HepG2 (cell line): ENCODE results near the gene EIF5A. TPM values are rescaled to one million over a fixed set of nuclear protein-coding genes. Genes with fewer than 3 reads are reported as not detected.
A peak's percentile ranks its signal among the peaks of the same experiment; 100 is the strongest.

Experiments
- AGO2 ChIP-seq: fragments of 200-400 bp; formaldehyde crosslinking; optimal IDR thresholded peaks from 2 replicates; pipeline ENCODE3; 2017; ENCODE audit warnings: mild to moderate bottlenecking, low read depth, low read length, moderate library complexity
- CHD2 ChIP-seq: IDR thresholded peaks from 2 replicates; pipeline ENCODE4 v1.6.1; 2011; ENCODE audit warnings: low read depth, low read length, improper control_type of control experiment
- DNMT1 ChIP-seq: sonication (generic); formaldehyde crosslinking; IDR thresholded peaks from 2 replicates; pipeline ENCODE4 v1.5.1; 2020; ENCODE audit warnings: mild to moderate bottlenecking, missing genetic modification reagents
- DZIP1 ChIP-seq: sonication (generic); formaldehyde crosslinking; IDR thresholded peaks from 2 replicates; pipeline ENCODE4 v1.5.0; 2020; ENCODE audit warnings: mild to moderate bottlenecking, missing genetic modification reagents
- EED ChIP-seq: sonication (generic); formaldehyde crosslinking; IDR thresholded peaks from 2 replicates; pipeline ENCODE4 v1.5.0; 2020; ENCODE audit warnings: mild to moderate bottlenecking, missing genetic modification reagents
- IRX3 ChIP-seq: sonication (generic); formaldehyde crosslinking; IDR thresholded peaks from 2 replicates; pipeline ENCODE4 v1.8.1; 2023; ENCODE audit warnings: mild to moderate bottlenecking, low read depth, missing genetic modification reagents, borderline replicate concordance
- JUNB ChIP-seq: sonication (generic); formaldehyde crosslinking; IDR thresholded peaks from 2 replicates; pipeline ENCODE4 v1.8.0; 2022; ENCODE audit warnings: missing genetic modification reagents, mild to moderate bottlenecking, borderline replicate concordance
- KDM3A ChIP-seq: IDR thresholded peaks from 2 replicates; pipeline ENCODE4 v1.6.1; 2018; ENCODE audit warnings: low read depth, missing compliant biosample characterization
- KMT2B ChIP-seq: IDR thresholded peaks from 2 replicates; pipeline ENCODE4 v1.6.1; 2016; ENCODE audit warnings: missing genetic modification reagents, missing compliant biosample characterization
- MED8 ChIP-seq: sonication (generic); formaldehyde crosslinking; IDR thresholded peaks from 2 replicates; pipeline ENCODE4 v1.8.1; 2023; ENCODE audit warnings: mild to moderate bottlenecking, missing genetic modification reagents; ENCODE audit not compliant: insufficient replicate concordance
- NFATC3 ChIP-seq: sonication (generic); formaldehyde crosslinking; IDR thresholded peaks from 2 replicates; pipeline ENCODE4 v1.5.1; 2020; ENCODE audit warnings: mild to moderate bottlenecking, missing genetic modification reagents
- PLSCR1 ChIP-seq: sonication (generic); formaldehyde crosslinking; IDR thresholded peaks from 2 replicates; pipeline ENCODE4 v1.5.0; 2020; ENCODE audit warnings: missing genetic modification reagents, mild to moderate bottlenecking, borderline replicate concordance
- RXRB ChIP-seq: IDR thresholded peaks from 2 replicates; pipeline ENCODE4 v1.6.1; 2016; ENCODE audit warnings: borderline replicate concordance, missing genetic modification reagents, missing compliant biosample characterization
- SNAPC2 ChIP-seq: sonication (generic); formaldehyde crosslinking; IDR thresholded peaks from 2 replicates; pipeline ENCODE4 v1.8.1; 2022; ENCODE audit warnings: mild to moderate bottlenecking, missing genetic modification reagents
- SRSF1 ChIP-seq: fragments of 200-400 bp; formaldehyde crosslinking; optimal IDR thresholded peaks from 2 replicates; pipeline ENCODE3; 2017; ENCODE audit warnings: mild to moderate bottlenecking, low read depth, low read length, moderate library complexity
- TCF7 ChIP-seq: sonication (generic); IDR thresholded peaks from 2 replicates; pipeline ENCODE4 v1.6.1; 2016; ENCODE audit warnings: antibody characterized with exemption, low read depth
- ZBTB7B ChIP-seq: sonication (generic); formaldehyde crosslinking; IDR thresholded peaks from 2 replicates; pipeline ENCODE4 v1.4.0; 2020; ENCODE audit warnings: missing genetic modification reagents
- ZFP1 ChIP-seq: IDR thresholded peaks from 2 replicates; pipeline ENCODE4 v1.6.1; 2016
- ZKSCAN1 ChIP-seq: fragments of 150-350 bp; IDR thresholded peaks from 2 replicates; pipeline ENCODE4 v1.6.1; 2014; ENCODE audit warnings: low read length
- ZNF17 ChIP-seq: sonication (generic); formaldehyde crosslinking; IDR thresholded peaks from 2 replicates; pipeline ENCODE4 v1.5.0; 2020; ENCODE audit warnings: mild to moderate bottlenecking, missing genetic modification reagents
- ZNF292 ChIP-seq: sonication (generic); formaldehyde crosslinking; IDR thresholded peaks from 2 replicates; pipeline ENCODE4 v1.8.1; 2022; ENCODE audit warnings: mild to moderate bottlenecking, low read depth, missing genetic modification reagents, borderline replicate concordance
- ZNF33B ChIP-seq: sonication (generic); formaldehyde crosslinking; IDR thresholded peaks from 2 replicates; pipeline ENCODE4 v1.5.1; 2020; ENCODE audit warnings: mild to moderate bottlenecking, missing genetic modification reagents
- ZNF383 ChIP-seq: sonication (generic); formaldehyde crosslinking; IDR thresholded peaks from 2 replicates; pipeline ENCODE4 v1.4.0; 2020; ENCODE audit warnings: missing genetic modification reagents, mild to moderate bottlenecking, borderline replicate concordance
- ZNF451 ChIP-seq: sonication (generic); formaldehyde crosslinking; IDR thresholded peaks from 2 replicates; pipeline ENCODE4 v1.5.0; 2020; ENCODE audit warnings: mild to moderate bottlenecking, missing genetic modification reagents
- ZNF563 ChIP-seq: sonication (generic); formaldehyde crosslinking; IDR thresholded peaks from 2 replicates; pipeline ENCODE4 v1.8.0; 2022; ENCODE audit warnings: mild to moderate bottlenecking, moderate library complexity, missing genetic modification reagents
- ZNF660 ChIP-seq: sonication (generic); formaldehyde crosslinking; IDR thresholded peaks from 2 replicates; pipeline ENCODE4 v1.5.1; 2020; ENCODE audit warnings: mild to moderate bottlenecking, low read depth, missing genetic modification reagents, borderline replicate concordance
- ZSCAN30 ChIP-seq: sonication (generic); formaldehyde crosslinking; IDR thresholded peaks from 2 replicates; pipeline ENCODE4 v1.5.0; 2020; ENCODE audit warnings: mild to moderate bottlenecking, missing genetic modification reagents
- ZUFSP ChIP-seq: sonication (generic); formaldehyde crosslinking; IDR thresholded peaks from 2 replicates; pipeline ENCODE4 v1.9.0; 2021; ENCODE audit warnings: missing genetic modification reagents, mild to moderate bottlenecking, borderline replicate concordance
- polyA plus RNA-seq, 8 experiments: library from polyadenylated mRNA; depleted of rRNA in 3 of 8; stranded (reverse) in 7 of 8; unstranded in 1 of 8; fragments of >200 nt; fragmentation: Illumina TruSeq in 4 of 8; extraction: Trizol in 4 of 8; gene quantifications; 2 replicates each; pipeline versions ENCODE4 v1.2.1 to v1.2.3, GENCODE V29; 2011 to 2016; ENCODE audit warnings: low read depth in 4 of 8, missing spikeins in 1 of 8, mixed read lengths in 1 of 8; ENCODE audit not compliant: insufficient read depth in 1 of 8
- total RNA-seq, 5 experiments: library from RNA; depleted of rRNA; stranded (reverse); fragments of >200 nt; fragmentation: Illumina TruSeq; extraction: Trizol; gene quantifications; 2 replicates each; pipeline ENCODE4 v1.2.3, GENCODE V29; 2016; ENCODE audit warnings: low read depth in 1 of 5

Gene EIF5A
- total and polyA plus RNA-seq, 2 of the 13 experiments (the other 11 are each of a cell fraction or from before 2014, with no cell fraction given): 319 to 337 TPM

GRCh38 chr17:7329374-7329996 lies 22.1 kb downstream of the EIF5A start (continued):
- TF ChIP-seq DZIP1 (0 out of 2 replicates have a peak, but pooled peaks have one; percentile 78), SNAPC2 (CRISPR knock-in tag) (no peak), DNMT1 (CRISPR knock-in tag) (no peak), ZNF451 (no peak), ZNF33B (CRISPR knock-in tag) (no peak; the same call in 1 of the 2 replicates), ZKSCAN1 (no peak), ZSCAN30 (CRISPR knock-in tag) (no peak), ZNF563 (no peak), IRX3 (CRISPR knock-in tag) (no peak), JUNB (CRISPR knock-in tag) (no peak), ZUFSP (no peak), ZNF383 (no peak), ZNF660 (no peak), PLSCR1 (CRISPR knock-in tag) (no peak), AGO2 (no peak), ZBTB7B (peak; percentile 84; the same call in 1 of the 2 replicates), TCF7 (no peak), MED8 (CRISPR knock-in tag) (peak; percentile 5), EED (CRISPR knock-in tag) (no peak), KDM3A (CRISPR knock-in tag) (peak; percentile 51; the same call in 1 of the 2 replicates), SRSF1 (no peak), ZNF292 (CRISPR knock-in tag) (peak; percentile 46; the same call in 1 of the 2 replicates), NFATC3 (no peak), KMT2B (CRISPR knock-in tag) (peak; percentile 44; the same call in 1 of the 2 replicates), ZFP1 (CRISPR knock-in tag) (peak; percentile 48; the same call in 1 of the 2 replicates), CHD2 (no peak), RXRB (CRISPR knock-in tag) (peak; percentile 52; the same call in 1 of the 2 replicates), ZNF17 (CRISPR knock-in tag) (no peak)
